ENCODE data around the gene GARNL3.

Gene GARNL3

GRCh38 chr9:127293767-127294166, 29.2 kb downstream of the GARNL3 start:
- H3K4me3 ChIP-seq (ENCODE audit: low read depth, low read length) = no peak overlapping the region
- TF ChIP-seq CTCF (IDR thresholded peaks at IDR 0.05; ENCODE audit: low read depth, low read length) = no peak
- DNase-seq = no peak
- H3K27me3 ChIP-seq = no peaks in the 10 kb centered on the region
- H3K36me3 ChIP-seq = peaks cover 13% of the 10 kb centered on the region
- H3K9me3 ChIP-seq = no peaks in the 10 kb centered on the region
- H3K4me1 ChIP-seq = peaks cover 18% of the 10 kb centered on the region

- Histone ChIP-seq H3K4me3 (ENCODE audit: low read depth, low read length) (no peak overlapping the region), H3K9me3 (no peaks in the 10 kb centered on the region), H3K36me3 (peaks cover 10% of the 10 kb centered on the region), H3K4me1 (peaks cover 18% of the 10 kb centered on the region), H3K27me3 (no peaks in the 10 kb centered on the region)
- DNase-seq = no peak
- TF ChIP-seq CTCF (IDR thresholded peaks at IDR 0.05; ENCODE audit: low read depth, low read length) = no peak
Measured at GRCh38 chr9:127295005-127295404, 30.4 kb downstream of the GARNL3 start.

GRCh38 chr9:127300886-127301447, 36.4 kb downstream of the GARNL3 start:
- Histone ChIP-seq H3K4me3 (ENCODE audit: low read depth, low read length) (no peak overlapping the region), H3K4me1 (peaks cover 7% of the 10 kb centered on the region; the same call in 1 of the 2 replicates), H3K36me3 (peaks cover 10% of the 10 kb centered on the region), H3K27me3 (no peaks in the 10 kb centered on the region), H3K9me3 (no peaks in the 10 kb centered on the region)
- no peak for TF ChIP-seq CTCF (IDR thresholded peaks at IDR 0.05; ENCODE audit: low read depth, low read length)
- no peak for DNase-seq

DNA sequence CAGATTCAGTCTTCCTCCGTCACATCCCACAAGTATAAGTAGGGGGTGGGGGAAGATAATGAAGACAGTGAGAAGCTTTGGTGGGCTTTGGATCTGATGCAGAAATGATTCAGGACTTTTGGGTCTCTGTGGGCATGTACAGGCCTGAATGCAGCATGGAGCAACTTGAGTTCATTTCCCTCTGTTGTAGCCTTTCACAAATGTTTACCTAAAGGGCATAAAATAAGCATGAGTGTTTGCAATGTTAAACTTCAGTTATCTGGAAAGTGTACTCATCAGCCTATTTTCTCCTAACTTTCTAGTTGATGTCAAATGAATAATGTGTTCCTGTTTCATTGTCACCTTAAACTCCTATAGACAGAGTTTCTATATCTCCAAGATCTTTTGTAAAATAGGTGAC, 39.3 kb downstream of the GARNL3 start:
- H3K4me3 ChIP-seq (ENCODE audit: low read depth, low read length) = no peak overlapping the region
- peaks cover 10% of the 10 kb centered on the region for H3K36me3 ChIP-seq
- TF ChIP-seq CTCF (IDR thresholded peaks at IDR 0.05; ENCODE audit: low read depth, low read length) = no peak
- no peaks in the 10 kb centered on the region for H3K9me3 ChIP-seq
- no peaks in the 10 kb centered on the region for H3K27me3 ChIP-seq
- H3K4me1 ChIP-seq = peaks cover 14% of the 10 kb centered on the region; the same call in 1 of the 2 replicates
- no peak for DNase-seq

GRCh38 chr9:127305206-127305837, 40.7 kb downstream of the GARNL3 start:
- Histone ChIP-seq H3K4me3 (ENCODE audit: low read depth, low read length) (no peak overlapping the region), H3K27me3 (no peaks in the 10 kb centered on the region), H3K36me3 (peaks cover 10% of the 10 kb centered on the region), H3K9me3 (no peaks in the 10 kb centered on the region), H3K4me1 (peaks cover 21% of the 10 kb centered on the region)
- DNase-seq = no peak
- no peak for TF ChIP-seq CTCF (IDR thresholded peaks at IDR 0.05; ENCODE audit: low read depth, low read length)

GRCh38 chr9:127305838-127306226, 41.3 kb downstream of the GARNL3 start:
- Histone ChIP-seq H3K9me3 (no peaks in the 10 kb centered on the region), H3K4me3 (ENCODE audit: low read depth, low read length) (no peak overlapping the region), H3K4me1 (peaks cover 20% of the 10 kb centered on the region), H3K36me3 (peaks cover 7% of the 10 kb centered on the region), H3K27me3 (no peaks in the 10 kb centered on the region)
- TF ChIP-seq CTCF (IDR thresholded peaks at IDR 0.05; ENCODE audit: low read depth, low read length) = peak; percentile 22; the same call in 1 of the 2 replicates
- peak; percentile 19 for DNase-seq

All from BE2C (cell line).